Parathyroid adenoma (tissue), 2 donors: ENCODE data around the gene C15orf40.
"Not testable (repeated sequence)": the region's sequence is repeated elsewhere in the genome, so short reads cannot be mapped to it uniquely, and the experiment has no call there.

Experiments
- H2AFZ ChIP-seq: fragments of 300-600 bp; sonication (generic); one replicate; pipeline ENCODE4 v1.7.0; 2017; ENCODE audit warnings: antibody characterized with exemption, mild to moderate bottlenecking
- H3K27ac ChIP-seq: fragments of 300-600 bp; sonication (generic); one replicate; pipeline ENCODE4 v1.7.0; 2017
- H3K27me3 ChIP-seq: fragments of 300-600 bp; sonication (generic); one replicate; pipeline ENCODE4 v1.7.0; 2017; ENCODE audit warnings: low read length; ENCODE audit not compliant: control insufficient read depth, insufficient read depth
- H3K36me3 ChIP-seq: fragments of 300-600 bp; sonication (generic); one replicate; pipeline ENCODE4 v1.7.0; 2017; ENCODE audit warnings: low read length; ENCODE audit not compliant: control insufficient read depth, insufficient read depth
- H3K4me1 ChIP-seq: fragments of 300-600 bp; sonication (generic); one replicate; pipeline ENCODE4 v1.7.0; 2017; ENCODE audit warnings: control low read depth
- H3K4me2 ChIP-seq: fragments of 300-600 bp; sonication (generic); one replicate; pipeline ENCODE4 v1.7.0; 2017; ENCODE audit warnings: low read length
- H3K4me3 ChIP-seq: fragments of 300-600 bp; sonication (generic); one replicate; pipeline ENCODE4 v1.7.0; 2017; ENCODE audit warnings: low read depth, low read length
- H3K79me2 ChIP-seq: fragments of 300-600 bp; sonication (generic); one replicate; pipeline ENCODE4 v1.7.0; 2017; ENCODE audit warnings: control low read depth
- H3K9ac ChIP-seq: fragments of 300-600 bp; sonication (generic); one replicate; pipeline ENCODE4 v1.7.0; 2017; ENCODE audit warnings: mild to moderate bottlenecking
- H3K9me3 ChIP-seq: fragments of 300-600 bp; sonication (generic); one replicate; pipeline ENCODE4 v1.7.0; 2017; ENCODE audit warnings: low read length; ENCODE audit not compliant: control insufficient read depth
- CTCF ChIP-seq: fragments of 300-600 bp; sonication (generic); IDR thresholded peaks from one replicate; pipeline ENCODE4 v1.7.0; 2017; ENCODE audit warnings: antibody characterized with exemption, mild to moderate bottlenecking
- donor health status: primary hyperparathyroidism.

C15orf40 gene

DNA sequence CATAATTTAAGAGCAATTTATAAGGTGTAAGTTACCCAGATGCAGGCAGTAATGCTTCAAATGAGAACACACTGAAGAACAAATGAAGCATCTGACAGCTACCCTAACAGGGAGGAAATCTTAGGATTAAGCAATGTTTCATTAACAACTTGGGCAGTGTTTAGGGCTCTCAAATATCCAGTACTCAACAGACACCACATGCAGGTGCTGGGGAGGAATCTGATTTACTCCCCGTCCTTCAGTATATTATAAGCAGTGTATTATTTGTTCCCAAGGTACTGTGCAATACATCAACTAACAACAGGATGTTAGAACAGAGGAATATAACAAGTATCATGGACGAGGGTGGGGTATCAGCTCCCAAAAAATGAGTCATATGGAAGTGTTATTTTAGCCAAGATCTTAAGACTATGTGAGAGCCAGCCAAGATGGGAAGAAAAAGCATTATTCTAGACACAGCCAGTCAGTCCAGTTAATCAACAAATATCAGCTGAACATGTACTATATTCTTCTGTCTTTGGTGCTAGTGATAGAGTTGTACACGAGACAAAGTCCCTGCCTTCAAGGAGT lies 35.2 kb upstream of the C15orf40 start:
- peaks cover 8% of the 10 kb centered on the region for H3K79me2 ChIP-seq
- no peaks in the 10 kb centered on the region for H3K4me1 ChIP-seq
- no peak overlapping the region for H3K4me2 ChIP-seq
- H3K9me3 ChIP-seq: no peaks in the 10 kb centered on the region
- H3K36me3 ChIP-seq: no peaks in the 10 kb centered on the region
- no peak overlapping the region for H3K4me3 ChIP-seq
- no peak overlapping the region for H2AFZ ChIP-seq
- no peak overlapping the region for H3K9ac ChIP-seq
- H3K27me3 ChIP-seq: no peaks in the 10 kb centered on the region
- no peak for TF ChIP-seq CTCF
- H3K27ac ChIP-seq: no peak overlapping the region

- no peak overlapping the region for H2AFZ ChIP-seq
- H3K9ac ChIP-seq: no peak overlapping the region
- H3K4me1 ChIP-seq: no peaks in the 10 kb centered on the region
- peaks cover 10% of the 10 kb centered on the region for H3K79me2 ChIP-seq
- H3K9me3 ChIP-seq: no peaks in the 10 kb centered on the region
- no peaks in the 10 kb centered on the region for H3K27me3 ChIP-seq
- no peak overlapping the region for H3K27ac ChIP-seq
- no peaks in the 10 kb centered on the region for H3K36me3 ChIP-seq
- H3K4me2 ChIP-seq: no peak overlapping the region
- H3K4me3 ChIP-seq: no peak overlapping the region
- TF ChIP-seq CTCF: no peak
Observed at GRCh38 chr15:83044156-83044555, 32.7 kb upstream of the C15orf40 start.

DNA sequence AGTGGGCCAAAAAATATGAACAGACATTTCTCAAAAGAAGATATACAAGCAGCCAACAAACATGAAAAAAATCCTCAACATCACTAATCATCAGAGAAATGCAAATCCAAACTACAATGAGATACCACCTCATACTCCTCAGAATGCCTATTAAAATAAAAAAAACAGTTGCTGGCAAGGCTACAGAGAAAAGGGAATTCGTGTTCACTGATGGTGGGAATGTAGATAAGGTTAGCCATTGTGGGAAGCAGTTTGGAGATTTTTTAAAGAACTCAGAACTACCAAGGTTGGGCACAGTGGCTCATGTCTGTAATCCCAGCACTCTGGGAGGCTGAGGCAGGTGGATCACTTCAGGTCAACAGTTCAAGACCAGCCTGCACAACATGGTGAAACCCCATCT lies 27.8 kb upstream of the C15orf40 start:
- Histone ChIP-seq H3K9ac (no peak overlapping the region), H3K4me3 (no peak overlapping the region), H3K27ac (no peak overlapping the region), H3K79me2 (peaks cover 11% of the 10 kb centered on the region), H3K4me1 (no peaks in the 10 kb centered on the region), H3K27me3 (no peaks in the 10 kb centered on the region), H3K4me2 (no peak overlapping the region), H3K9me3 (no peaks in the 10 kb centered on the region), H2AFZ (no peak overlapping the region), H3K36me3 (no peaks in the 10 kb centered on the region)
- no peak for TF ChIP-seq CTCF

DNA sequence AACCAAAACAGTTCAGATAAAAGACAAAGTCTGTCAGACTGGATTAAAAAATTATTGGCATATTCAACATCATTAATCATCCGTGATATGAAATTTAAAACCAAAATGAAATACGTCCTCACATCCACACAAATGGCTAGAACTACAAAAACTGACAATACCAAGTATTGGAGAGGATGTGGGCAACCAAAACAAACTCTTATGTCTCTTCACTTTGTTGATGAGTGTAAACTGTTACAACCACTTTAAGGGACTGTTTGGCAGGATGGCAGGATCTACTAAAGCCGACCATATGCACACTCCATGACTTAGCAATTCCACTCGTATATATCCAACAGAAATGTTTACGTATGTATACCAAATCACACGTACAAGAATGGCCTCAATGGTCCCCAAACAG lies 24.8 kb upstream of the C15orf40 start:
- H3K27ac ChIP-seq: no peak overlapping the region
- no peaks in the 10 kb centered on the region for H3K36me3 ChIP-seq
- no peak for TF ChIP-seq CTCF
- H3K4me3 ChIP-seq: no peak overlapping the region
- H3K9ac ChIP-seq: no peak overlapping the region
- no peaks in the 10 kb centered on the region for H3K9me3 ChIP-seq
- no peaks in the 10 kb centered on the region for H3K27me3 ChIP-seq
- H3K79me2 ChIP-seq: peaks cover 10% of the 10 kb centered on the region
- H3K4me2 ChIP-seq: no peak overlapping the region
- H2AFZ ChIP-seq: no peak overlapping the region
- H3K4me1 ChIP-seq: no peaks in the 10 kb centered on the region

GRCh38 chr15:83031234-83031633 lies 19.8 kb upstream of the C15orf40 start:
- not testable (repeated sequence) for H3K27me3 ChIP-seq, H3K36me3 ChIP-seq, H3K4me3 ChIP-seq, H3K27ac ChIP-seq, H2AFZ ChIP-seq, H3K9ac ChIP-seq, H3K9me3 ChIP-seq, H3K4me2 ChIP-seq, H3K4me1 ChIP-seq
- peaks cover 13% of the 10 kb centered on the region for H3K79me2 ChIP-seq
